Osteoblast (primary cell): ENCODE measurements around the gene AIRE. TPM values are rescaled to one million over a fixed set of nuclear protein-coding genes. Genes with fewer than 3 reads are reported as not detected.

Source experiments
- DNase-seq: peaks from one replicate; pipeline ENCODE4 v3.0.0; 2011; ENCODE audit warnings: low spot score, mixed read lengths; ENCODE audit not compliant: insufficient read length; ENCODE audit errors: missing footprints
- H2AFZ ChIP-seq: 2 replicates; pipeline ENCODE4 v1.6.0; 2011; ENCODE audit warnings: mild to moderate bottlenecking, low read length
- H3K27ac ChIP-seq: 2 replicates; pipeline ENCODE4 v1.5.1; 2011; ENCODE audit warnings: mild to moderate bottlenecking, low read depth, low read length, moderate library complexity
- H3K27me3 ChIP-seq: 2 replicates; pipeline ENCODE4 v1.6.0; 2012; ENCODE audit warnings: mild to moderate bottlenecking, control low read depth, inconsistent platforms, low read length, moderate library complexity; ENCODE audit not compliant: insufficient read depth
- H3K36me3 ChIP-seq: 2 replicates; pipeline ENCODE4 v1.5.1; 2011; ENCODE audit warnings: mild to moderate bottlenecking, low read length, control low read depth, moderate library complexity; ENCODE audit not compliant: insufficient read depth
- H3K4me1 ChIP-seq: 2 replicates; pipeline ENCODE4 v1.5.1; 2011; ENCODE audit warnings: mild to moderate bottlenecking, low read length, control low read depth, moderate library complexity; ENCODE audit not compliant: insufficient read depth
- H3K4me2 ChIP-seq: 2 replicates; pipeline ENCODE4 v1.6.0; 2011; ENCODE audit warnings: mild to moderate bottlenecking, low read length; ENCODE audit not compliant: insufficient read depth
- H3K4me3 ChIP-seq: fragments of 200-600 bp; sonication (generic); 3 replicates; pipeline ENCODE4 v1.5.1; 2012; ENCODE audit warnings: mild to moderate bottlenecking, low read length, inconsistent platforms; ENCODE audit not compliant: insufficient read depth
- H3K79me2 ChIP-seq: 2 replicates; pipeline ENCODE4 v1.6.0; 2012; ENCODE audit warnings: mild to moderate bottlenecking, low read length, control low read depth, inconsistent platforms; ENCODE audit not compliant: insufficient read depth
- H3K9me3 ChIP-seq: 2 replicates; pipeline ENCODE4 v1.5.1; 2011; ENCODE audit warnings: low read depth, low read length, control low read depth
- H4K20me1 ChIP-seq: 2 replicates; pipeline ENCODE4 v1.6.0; 2012; ENCODE audit warnings: mild to moderate bottlenecking, low read length, control low read depth; ENCODE audit not compliant: insufficient read depth
- CTCF ChIP-seq: IDR thresholded peaks from 2 replicates; pipeline ENCODE4 v1.5.1; 2011; ENCODE audit warnings: mild to moderate bottlenecking, low read depth, low read length, moderate library complexity; ENCODE audit errors: extremely low read depth
- total RNA-seq: library from RNA; depleted of rRNA; stranded (reverse); fragments of >200 nt; gene quantifications from 2 replicates; pipeline ENCODE4 v1.2.3, GENCODE V29; 2012

The AIRE gene
- total RNA-seq, 1 donor = not detected

GRCh38 chr21:44286716-44287632 lies 1.3 kb downstream of the AIRE start:
- Histone ChIP-seq H3K36me3 (no peaks in the 10 kb centered on the region), H2AFZ (no peak overlapping the region), H3K4me1 (peaks cover 3% of the 10 kb centered on the region), H3K4me2 (no peak overlapping the region), H3K9me3 (no peaks in the 10 kb centered on the region), H3K27ac (no peak overlapping the region), H3K4me3 (no peak overlapping the region), H4K20me1 (no peaks in the 10 kb centered on the region), H3K79me2 (no peaks in the 10 kb centered on the region), H3K27me3 (no peaks in the 10 kb centered on the region)
- no peak for TF ChIP-seq CTCF
- peak; percentile 57 for DNase-seq

DNA sequence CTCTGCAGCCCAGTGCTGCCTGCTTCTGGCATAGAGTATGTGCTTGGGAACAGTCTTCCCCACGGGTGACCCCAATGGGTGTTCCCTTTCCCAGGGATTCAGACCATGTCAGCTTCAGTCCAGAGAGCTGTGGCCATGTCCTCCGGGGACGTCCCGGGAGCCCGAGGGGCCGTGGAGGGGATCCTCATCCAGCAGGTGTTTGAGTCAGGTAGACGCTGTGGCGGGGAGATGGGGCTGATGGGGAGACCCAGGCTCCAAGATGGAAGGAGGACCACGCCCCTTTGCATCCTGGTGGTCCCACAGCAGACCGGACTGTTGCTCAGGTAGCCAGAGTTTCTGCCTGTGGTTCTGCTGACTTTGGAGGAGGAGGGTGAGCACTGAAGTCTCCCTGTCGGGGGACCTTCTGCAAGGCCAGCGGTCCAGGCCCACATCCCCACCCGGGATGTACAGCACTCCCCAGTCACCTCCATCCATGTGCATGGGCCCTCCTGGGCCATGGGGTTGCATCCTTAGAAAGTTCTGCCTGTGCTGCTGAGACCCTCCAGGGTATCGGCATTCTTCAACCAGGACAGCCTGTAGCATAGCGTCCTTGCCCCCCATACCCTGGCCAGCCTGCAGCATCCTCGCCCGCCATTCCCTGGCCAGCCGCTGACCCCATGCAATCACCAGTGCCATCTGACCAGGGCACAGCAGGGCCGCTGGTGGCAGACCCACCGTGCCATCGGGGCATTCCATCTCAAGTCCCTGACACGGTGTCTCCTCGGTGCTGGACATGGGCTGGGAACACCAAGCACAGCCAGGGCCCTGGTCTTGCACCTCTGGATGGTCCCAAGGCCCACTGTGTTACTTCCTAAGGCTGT lies 2.8 kb downstream of the AIRE start:
- H3K27ac ChIP-seq = no peak overlapping the region
- no peaks in the 10 kb centered on the region for H3K27me3 ChIP-seq
- H3K79me2 ChIP-seq = no peaks in the 10 kb centered on the region
- peaks cover 3% of the 10 kb centered on the region for H3K4me1 ChIP-seq
- no peaks in the 10 kb centered on the region for H3K36me3 ChIP-seq
- DNase-seq = no peak
- H3K9me3 ChIP-seq = no peaks in the 10 kb centered on the region
- no peak overlapping the region for H3K4me3 ChIP-seq
- TF ChIP-seq CTCF = no peak
- no peak overlapping the region for H2AFZ ChIP-seq
- no peaks in the 10 kb centered on the region for H4K20me1 ChIP-seq
- no peak overlapping the region for H3K4me2 ChIP-seq

- Histone ChIP-seq H3K27ac (no peak overlapping the region), H3K79me2 (no peaks in the 10 kb centered on the region), H3K4me1 (peaks cover 3% of the 10 kb centered on the region), H3K4me3 (no peak overlapping the region), H3K4me2 (no peak overlapping the region), H3K36me3 (no peaks in the 10 kb centered on the region), H3K27me3 (no peaks in the 10 kb centered on the region), H2AFZ (no peak overlapping the region), H3K9me3 (no peaks in the 10 kb centered on the region), H4K20me1 (no peaks in the 10 kb centered on the region)
- no peak for TF ChIP-seq CTCF
- no peak for DNase-seq
Measured at GRCh38 chr21:44289381-44290010, 3.8 kb downstream of the AIRE start.
